IgD-negative memory B cell (primary cell): ENCODE results near the gene NIPAL3. TPM values are rescaled to one million over a fixed set of nuclear protein-coding genes. Genes with fewer than 3 reads are reported as not detected.
A peak's percentile ranks its signal among the peaks of the same experiment; 100 is the strongest.

Experiments used
- H3K27ac Mint-ChIP-seq, 3 donors: one replicate each; pipeline ENCODE4 v1.8.0; 2020 to 2022; ENCODE audit warnings: mild to moderate bottlenecking in 3 of 3, mixed read lengths in 3 of 3, moderate library complexity in 1 of 3
- H3K27me3 Mint-ChIP-seq: one replicate; pipeline ENCODE4 v1.8.0; 2021; ENCODE audit warnings: mixed read lengths
- H3K36me3 Mint-ChIP-seq: one replicate; pipeline ENCODE4 v1.8.0; 2020; ENCODE audit warnings: mild to moderate bottlenecking, mixed read lengths
- H3K4me1 Mint-ChIP-seq, 3 donors: one replicate each; pipeline ENCODE4 v1.8.0; 2020 to 2022; ENCODE audit warnings: mixed read lengths in 3 of 3, mild to moderate bottlenecking in 1 of 3
- H3K4me3 Mint-ChIP-seq, 4 donors: one replicate each; pipeline ENCODE4 v1.8.0; 2020 to 2022; ENCODE audit warnings: mild to moderate bottlenecking in 4 of 4, mixed read lengths in 4 of 4, moderate library complexity in 3 of 4
- H3K9me3 Mint-ChIP-seq, 3 donors: one replicate each; pipeline ENCODE4 v1.8.0; 2020 to 2021; ENCODE audit warnings: mixed read lengths in 3 of 3, mild to moderate bottlenecking in 1 of 3
- polyA plus RNA-seq: library from polyadenylated mRNA; unstranded; fragments of 300-500 nt; fragmentation: Illumina TruSeq; gene quantifications from one replicate; pipeline ENCODE4 v1.2.3, GENCODE V29; 2021

The NIPAL3 gene
- polyA plus RNA-seq, 1 donor from 2014 or later, result 36.3 TPM

DNA sequence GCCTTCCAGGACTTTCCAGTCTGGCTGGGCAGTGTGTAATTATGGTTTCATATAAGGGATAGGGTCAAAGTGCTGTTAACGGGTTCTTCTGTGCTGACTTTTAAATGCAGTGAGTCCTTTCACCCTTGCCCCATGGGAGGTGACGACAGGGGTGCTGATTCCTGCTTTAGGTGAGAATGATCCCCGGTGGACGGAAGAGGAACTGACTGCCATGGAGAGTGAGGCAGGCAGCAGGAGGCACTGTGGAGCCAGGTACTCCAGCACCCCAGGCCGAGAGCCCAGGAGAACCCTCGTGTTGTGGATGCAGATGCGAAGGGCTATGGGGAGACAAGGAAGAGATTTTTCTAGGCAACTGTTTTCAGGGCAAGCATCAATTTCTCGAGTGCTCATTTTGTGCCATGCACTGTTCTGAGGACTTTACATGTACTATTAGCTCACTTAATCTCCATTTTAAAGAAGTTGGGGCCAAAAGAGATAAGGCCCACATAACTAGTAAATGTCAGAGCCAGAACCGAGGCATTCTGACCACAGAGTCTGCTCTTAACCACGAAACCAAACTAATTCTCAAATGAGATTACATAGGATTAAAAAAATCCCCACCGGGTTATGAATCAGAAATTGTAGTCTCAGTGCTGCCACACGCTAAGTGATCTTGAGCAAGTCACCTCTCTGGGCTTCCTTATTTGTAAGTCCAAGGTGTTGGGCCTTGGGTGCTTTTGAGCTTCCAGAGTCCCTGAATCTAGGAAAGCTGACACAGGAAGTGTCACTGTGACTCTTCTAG lies 30.3 kb upstream of the NIPAL3 start:
- Mint-ChIP-seq H3K4me3 (peak overlapping the region in 2 of 4 donors; percentile 14 to 40), H3K9me3 (no peaks in the 10 kb centered on the region), H3K27ac (peak overlapping the region in 2 of 3 donors; percentile 19 to 68), H3K4me1 (peaks cover 22 to 33% (median 24%) of the 10 kb centered on the region in 3 donors), H3K27me3 (no peaks in the 10 kb centered on the region), H3K36me3 (peaks cover 9% of the 10 kb centered on the region)

DNA sequence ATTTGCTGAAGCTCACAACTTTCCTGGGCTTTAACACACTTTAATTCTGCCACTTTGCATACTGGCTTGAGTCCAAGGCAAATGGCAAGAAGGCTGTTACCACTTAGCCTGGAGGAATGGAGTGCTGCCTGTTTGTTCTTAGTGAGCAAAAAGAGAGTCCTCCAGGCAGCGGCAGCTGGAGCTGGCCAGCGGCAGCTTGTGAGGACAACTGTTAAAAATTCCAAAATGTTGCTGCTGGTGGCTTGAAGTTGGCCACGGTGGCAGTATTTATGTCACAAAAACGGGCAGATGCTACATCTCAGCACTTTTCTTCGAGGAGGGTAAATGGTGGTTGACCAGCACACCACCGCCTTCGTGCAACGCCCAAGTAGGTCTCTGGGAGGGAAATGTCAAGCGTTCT lies 29.4 kb upstream of the NIPAL3 start:
- no peak overlapping the region for H3K4me3 Mint-ChIP-seq
- peaks cover 8% of the 10 kb centered on the region for H3K36me3 Mint-ChIP-seq
- H3K27me3 Mint-ChIP-seq, result no peaks in the 10 kb centered on the region
- peak overlapping the region in 2 of 3 donors; percentile 19 to 68 for H3K27ac Mint-ChIP-seq
- no peaks in the 10 kb centered on the region for H3K9me3 Mint-ChIP-seq
- peaks cover 23 to 35% (median 24%) of the 10 kb centered on the region in 3 donors for H3K4me1 Mint-ChIP-seq

DNA sequence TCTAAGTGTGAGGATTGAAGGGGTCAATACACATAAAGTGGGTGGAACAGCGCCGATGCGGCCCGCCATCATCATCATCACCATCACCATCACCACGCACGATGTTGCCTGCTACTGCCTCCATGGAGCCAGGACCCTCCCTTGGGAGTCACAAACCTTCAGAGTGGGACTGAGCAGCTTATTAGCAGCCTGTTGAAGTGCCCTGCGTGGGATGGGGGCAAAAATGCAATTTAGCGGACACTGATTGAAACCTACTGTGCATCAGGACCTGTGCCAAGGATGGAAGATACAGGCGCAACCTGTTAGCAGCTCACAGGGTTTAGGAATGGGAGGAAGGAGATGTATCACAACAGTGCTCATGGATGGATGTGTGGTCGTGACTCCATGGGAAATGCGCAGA lies 28.7 kb upstream of the NIPAL3 start:
- H3K27me3 Mint-ChIP-seq, result no peaks in the 10 kb centered on the region
- H3K4me1 Mint-ChIP-seq, result peaks cover 30 to 42% (median 30%) of the 10 kb centered on the region in 3 donors
- H3K27ac Mint-ChIP-seq, result no peak overlapping the region
- H3K9me3 Mint-ChIP-seq, result no peaks in the 10 kb centered on the region
- H3K36me3 Mint-ChIP-seq, result peaks cover 4% of the 10 kb centered on the region
- H3K4me3 Mint-ChIP-seq, result peak overlapping the region in 1 of 4 donors; percentile 49

DNA sequence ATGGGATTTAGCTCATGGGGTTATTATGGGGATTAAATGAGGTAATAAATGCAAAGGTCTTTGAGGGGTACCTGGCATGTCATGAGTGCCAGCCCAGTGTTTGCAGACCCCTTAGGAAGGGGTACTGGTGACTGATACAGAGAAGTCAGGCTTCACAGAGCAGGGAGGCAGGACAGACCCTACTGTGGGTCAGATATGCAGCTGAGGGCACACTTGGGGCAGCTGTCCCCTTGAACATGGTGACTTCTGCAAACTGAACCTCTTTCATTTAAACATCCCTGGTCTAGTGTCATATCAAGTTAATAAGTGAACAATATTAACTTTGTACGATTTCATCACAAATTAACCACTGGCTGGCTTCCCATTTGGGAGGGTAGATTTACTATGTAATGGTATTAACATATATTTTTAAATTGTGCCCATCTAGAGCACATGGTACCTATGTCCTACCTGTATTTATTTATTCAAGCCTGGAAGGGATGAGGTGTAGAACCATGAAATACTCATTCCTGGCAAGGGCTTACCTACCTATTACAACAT lies 27.9 kb upstream of the NIPAL3 start:
- H3K36me3 Mint-ChIP-seq, result peaks cover 4% of the 10 kb centered on the region
- H3K4me1 Mint-ChIP-seq, result peaks cover 37 to 49% (median 37%) of the 10 kb centered on the region in 3 donors
- no peaks in the 10 kb centered on the region for H3K27me3 Mint-ChIP-seq
- H3K4me3 Mint-ChIP-seq, result no peak overlapping the region
- no peaks in the 10 kb centered on the region for H3K9me3 Mint-ChIP-seq
- no peak overlapping the region for H3K27ac Mint-ChIP-seq

DNA sequence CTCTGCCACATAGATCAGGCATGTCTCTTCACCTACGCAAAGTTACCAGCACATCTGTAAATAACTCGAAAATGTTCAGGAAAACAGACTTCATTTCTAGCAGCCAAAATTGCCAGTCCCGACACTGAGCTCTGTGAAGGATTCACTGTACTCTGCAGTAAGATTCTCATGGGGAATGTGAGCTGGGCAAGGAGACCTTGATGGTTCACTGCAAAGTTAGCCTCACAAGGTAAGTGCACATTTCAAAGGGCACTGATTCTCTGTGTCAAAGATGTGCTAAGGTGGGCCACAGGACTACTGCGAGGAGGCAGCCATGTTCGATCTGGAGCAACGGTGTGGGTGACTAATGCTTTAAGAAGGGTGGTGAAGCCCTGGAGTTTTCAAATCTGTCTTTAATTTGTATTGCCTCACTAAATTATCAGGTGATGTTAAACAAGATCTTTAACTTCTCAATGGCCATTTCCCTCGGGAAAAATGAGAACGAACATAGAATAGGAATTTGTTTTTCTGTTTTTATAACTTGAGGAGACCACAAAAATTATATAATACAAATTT lies 27.2 kb upstream of the NIPAL3 start:
- Mint-ChIP-seq H3K27me3 (no peaks in the 10 kb centered on the region), H3K27ac (no peak overlapping the region), H3K9me3 (no peaks in the 10 kb centered on the region), H3K36me3 (peaks cover 2% of the 10 kb centered on the region), H3K4me1 (peaks cover 44 to 56% (median 45%) of the 10 kb centered on the region in 3 donors), H3K4me3 (no peak overlapping the region)

DNA sequence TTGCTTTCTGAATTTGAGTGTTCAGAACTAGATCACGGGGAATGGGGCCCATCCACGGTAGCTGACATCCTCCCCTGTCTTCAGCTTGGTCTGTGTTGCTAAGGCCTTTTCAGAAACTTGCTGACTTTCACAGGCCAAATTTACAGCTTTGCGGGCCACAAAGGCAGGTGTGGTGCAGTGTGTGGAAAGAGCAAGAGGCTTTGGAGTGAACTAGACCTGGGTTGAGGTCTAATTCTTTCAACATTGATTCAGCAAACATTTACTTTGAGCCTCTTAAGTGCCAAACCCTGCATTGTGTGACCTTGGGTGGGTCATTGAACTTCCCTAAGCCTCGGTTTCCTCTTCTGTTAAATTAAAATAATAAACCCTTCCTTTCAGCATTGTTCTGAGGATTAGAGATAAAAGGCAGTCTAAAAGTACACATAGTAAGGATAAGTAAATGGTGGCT lies 26.3 kb upstream of the NIPAL3 start:
- Mint-ChIP-seq H3K4me1 (peaks cover 46 to 55% (median 49%) of the 10 kb centered on the region in 3 donors), H3K4me3 (no peak overlapping the region), H3K9me3 (no peaks in the 10 kb centered on the region), H3K27me3 (no peaks in the 10 kb centered on the region), H3K27ac (no peak overlapping the region), H3K36me3 (peaks cover 2% of the 10 kb centered on the region)

DNA sequence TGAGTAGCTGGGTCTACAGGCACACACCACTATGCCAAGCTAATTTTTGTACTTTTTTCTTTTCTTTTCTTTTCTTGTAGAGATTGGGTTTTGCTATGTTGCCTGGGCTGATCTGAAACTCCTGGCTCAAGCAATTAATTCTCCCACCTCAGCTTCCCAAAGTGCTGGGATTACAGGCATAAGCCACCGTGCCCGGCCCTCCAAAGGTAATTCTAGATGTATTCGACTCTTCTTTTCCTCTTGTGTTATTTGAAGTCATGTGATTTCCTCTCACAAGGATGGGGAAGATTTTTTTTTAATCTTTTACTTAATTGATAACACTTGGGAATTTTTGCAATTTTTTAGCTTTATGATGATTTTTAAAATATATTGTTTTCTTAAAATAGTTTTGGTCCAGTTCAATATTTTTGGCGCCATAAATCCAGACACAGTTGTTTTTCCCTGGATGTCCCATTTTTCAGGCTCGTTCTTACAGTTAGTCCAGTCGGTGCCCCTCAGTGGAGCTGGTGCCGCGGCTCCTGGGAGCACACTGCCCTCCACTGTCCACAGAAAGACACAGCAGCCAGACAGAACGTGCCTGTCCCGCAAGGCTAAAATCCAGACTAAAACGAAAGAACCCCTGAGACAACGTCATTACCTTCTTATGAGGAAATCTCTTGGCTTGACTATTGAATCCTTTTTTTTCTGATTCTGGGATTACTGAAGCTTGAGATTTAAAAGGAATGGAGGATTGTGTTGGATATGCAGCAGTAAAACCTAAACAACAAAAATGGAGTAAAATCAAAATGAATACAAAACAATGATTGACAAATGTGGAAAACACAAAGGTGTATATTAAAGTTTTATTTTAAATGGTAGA lies 24.4 kb upstream of the NIPAL3 start:
- H3K4me3 Mint-ChIP-seq, result peak overlapping the region; percentile 52 to 92 (median 79)
- H3K27me3 Mint-ChIP-seq, result no peaks in the 10 kb centered on the region
- peak overlapping the region; percentile 87 to 96 (median 96) for H3K27ac Mint-ChIP-seq
- H3K9me3 Mint-ChIP-seq, result no peaks in the 10 kb centered on the region
- H3K36me3 Mint-ChIP-seq, result peaks cover 2% of the 10 kb centered on the region
- peaks cover 38 to 41% (median 39%) of the 10 kb centered on the region in 3 donors for H3K4me1 Mint-ChIP-seq

DNA sequence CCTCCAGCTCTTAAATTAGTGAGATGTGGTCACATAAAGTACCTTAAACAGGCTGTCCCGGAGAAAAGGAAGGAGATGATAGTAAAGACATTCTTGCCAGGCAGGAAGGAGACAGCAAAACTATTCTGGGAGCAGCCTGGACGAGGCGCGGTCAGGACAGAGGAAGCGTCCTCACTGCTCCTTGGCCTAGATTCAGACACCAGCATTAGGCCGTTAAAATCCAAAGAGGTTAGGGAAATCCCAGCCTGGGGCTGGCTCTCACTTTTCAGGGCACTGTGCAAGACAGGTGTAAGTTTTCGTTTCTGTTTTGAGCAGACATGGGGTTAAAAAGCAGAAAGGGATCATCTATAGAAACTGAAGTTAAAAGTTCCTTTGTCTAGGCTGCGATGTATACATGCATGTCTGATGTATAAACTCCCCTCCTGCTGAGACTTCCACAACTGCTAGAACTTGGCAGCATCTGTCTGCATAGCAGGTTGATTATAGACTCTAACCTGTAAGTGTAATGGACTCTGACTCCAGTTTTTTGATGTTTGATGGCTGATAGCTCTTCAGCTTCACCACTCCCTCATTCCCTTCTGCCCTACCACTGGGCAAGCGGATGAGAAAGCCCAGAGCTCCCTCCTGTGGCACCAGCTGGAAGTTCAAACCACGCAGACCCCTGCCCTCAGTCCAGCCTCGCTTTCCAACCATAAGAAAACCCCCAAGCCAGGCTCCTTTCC lies 23.6 kb upstream of the NIPAL3 start:
- H3K4me1 Mint-ChIP-seq, result peaks cover 35 to 37% (median 37%) of the 10 kb centered on the region in 3 donors
- no peaks in the 10 kb centered on the region for H3K9me3 Mint-ChIP-seq
- no peaks in the 10 kb centered on the region for H3K27me3 Mint-ChIP-seq
- peak overlapping the region; percentile 87 to 96 (median 96) for H3K27ac Mint-ChIP-seq
- peak overlapping the region; percentile 52 to 92 (median 79) for H3K4me3 Mint-ChIP-seq
- H3K36me3 Mint-ChIP-seq, result peaks cover under 1% of the 10 kb centered on the region

DNA sequence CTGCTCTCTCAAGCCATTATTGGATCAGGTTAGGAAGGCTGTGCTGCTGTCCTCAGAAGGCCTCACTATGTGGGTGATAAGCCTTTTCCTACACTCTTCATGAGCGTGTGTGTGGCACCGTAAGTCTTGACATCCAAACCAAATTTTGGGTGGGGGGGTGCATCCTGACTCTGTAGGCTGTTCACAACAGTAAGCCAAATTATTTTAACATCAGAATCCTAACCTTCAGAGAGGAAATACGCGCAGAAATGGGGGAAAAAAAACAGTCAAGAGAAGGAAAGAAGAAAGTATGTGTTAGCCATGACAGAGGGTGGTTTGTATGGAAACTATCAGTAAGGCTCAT lies 23.0 kb upstream of the NIPAL3 start:
- Mint-ChIP-seq H3K4me3 (peak overlapping the region in 3 of 4 donors; percentile 52 to 92 (median 87)), H3K4me1 (peaks cover 35 to 37% (median 37%) of the 10 kb centered on the region in 3 donors), H3K27me3 (no peaks in the 10 kb centered on the region), H3K9me3 (no peaks in the 10 kb centered on the region), H3K27ac (peak overlapping the region; percentile 87 to 96 (median 96)), H3K36me3 (no peaks in the 10 kb centered on the region)

DNA sequence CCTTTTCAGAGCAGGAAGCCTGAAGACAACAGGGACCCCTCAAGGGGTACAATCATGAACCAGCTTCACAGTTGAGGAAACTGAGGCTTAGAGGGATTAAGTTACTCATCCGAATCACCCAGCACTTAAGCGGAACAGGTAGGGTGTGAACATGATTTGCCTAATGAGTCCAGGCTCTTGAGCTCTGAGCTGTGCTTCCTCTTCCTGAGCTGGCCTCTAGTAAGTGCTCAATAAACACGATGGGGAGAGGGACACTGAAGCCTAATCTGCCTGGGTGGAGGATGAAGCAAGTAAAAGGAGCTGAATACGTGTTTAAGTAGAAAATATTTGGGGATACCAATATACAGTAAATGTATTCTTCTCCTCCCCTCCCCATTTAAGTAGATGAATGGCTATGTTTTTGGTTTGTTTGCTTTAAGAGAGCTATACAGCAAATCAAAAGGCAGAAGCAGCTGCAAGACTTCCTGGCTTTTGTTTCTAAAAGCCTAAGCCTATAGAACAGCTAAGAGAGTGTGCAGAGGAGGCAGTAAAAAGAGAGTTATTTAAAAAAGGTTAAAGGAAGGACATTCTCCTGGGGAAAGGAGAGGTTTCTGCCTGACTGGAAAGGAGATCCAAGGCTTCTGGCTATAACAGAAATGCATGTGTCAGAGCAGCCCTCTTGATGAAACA lies 22.5 kb upstream of the NIPAL3 start:
- peak overlapping the region; percentile 87 to 96 (median 96) for H3K27ac Mint-ChIP-seq
- H3K4me1 Mint-ChIP-seq, result peaks cover 35 to 37% (median 37%) of the 10 kb centered on the region in 3 donors
- H3K9me3 Mint-ChIP-seq, result no peaks in the 10 kb centered on the region
- H3K27me3 Mint-ChIP-seq, result no peaks in the 10 kb centered on the region
- peak overlapping the region in 3 of 4 donors; percentile 52 to 92 (median 87) for H3K4me3 Mint-ChIP-seq
- H3K36me3 Mint-ChIP-seq, result no peaks in the 10 kb centered on the region

DNA sequence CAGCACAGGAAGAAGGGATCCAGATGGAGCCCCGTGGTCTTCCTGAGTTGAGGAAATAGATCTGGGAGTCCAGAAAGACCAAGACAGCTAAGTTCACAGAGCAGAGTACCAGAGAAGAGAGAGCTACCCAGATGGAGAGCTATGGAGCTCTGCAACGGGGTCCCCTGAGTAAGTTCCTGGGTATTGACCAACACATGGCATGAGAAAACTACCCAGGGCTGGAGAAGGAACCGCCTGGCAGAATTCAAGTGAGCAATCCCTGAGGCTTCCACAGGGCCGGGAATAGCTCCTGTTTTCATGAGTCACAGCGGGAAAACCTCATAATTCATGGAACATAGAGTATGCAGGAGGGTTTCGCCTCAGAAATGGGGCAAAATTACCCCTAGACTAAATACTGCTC lies 21.7 kb upstream of the NIPAL3 start:
- Mint-ChIP-seq H3K27me3 (no peaks in the 10 kb centered on the region), H3K9me3 (no peaks in the 10 kb centered on the region), H3K4me3 (no peak overlapping the region), H3K4me1 (peaks cover 35 to 37% (median 37%) of the 10 kb centered on the region in 3 donors), H3K36me3 (no peaks in the 10 kb centered on the region), H3K27ac (peak overlapping the region in 2 of 3 donors; percentile 87 to 96)

DNA sequence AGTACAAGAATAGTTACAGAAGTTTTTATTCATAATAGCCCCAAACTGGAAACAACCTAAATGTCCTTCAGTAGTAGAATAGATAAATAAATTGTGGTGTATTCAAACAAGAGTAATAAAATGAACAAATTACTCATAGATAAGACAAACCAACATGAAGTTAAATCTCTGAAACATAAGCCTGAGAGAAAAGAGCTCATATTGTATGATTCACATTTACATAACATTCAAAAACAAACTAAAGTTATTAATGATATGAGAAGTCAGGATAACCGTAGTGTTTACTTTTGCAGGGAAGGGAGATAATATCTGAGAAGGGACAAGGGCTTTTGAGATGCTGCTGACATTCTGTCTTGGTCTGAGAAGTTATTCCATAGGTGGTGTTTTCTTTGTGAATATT lies 15.5 kb upstream of the NIPAL3 start:
- Mint-ChIP-seq H3K4me1 (no peaks in the 10 kb centered on the region), H3K27me3 (no peaks in the 10 kb centered on the region), H3K9me3 (no peaks in the 10 kb centered on the region), H3K4me3 (no peak overlapping the region), H3K36me3 (peaks cover 5% of the 10 kb centered on the region), H3K27ac (no peak overlapping the region)

DNA sequence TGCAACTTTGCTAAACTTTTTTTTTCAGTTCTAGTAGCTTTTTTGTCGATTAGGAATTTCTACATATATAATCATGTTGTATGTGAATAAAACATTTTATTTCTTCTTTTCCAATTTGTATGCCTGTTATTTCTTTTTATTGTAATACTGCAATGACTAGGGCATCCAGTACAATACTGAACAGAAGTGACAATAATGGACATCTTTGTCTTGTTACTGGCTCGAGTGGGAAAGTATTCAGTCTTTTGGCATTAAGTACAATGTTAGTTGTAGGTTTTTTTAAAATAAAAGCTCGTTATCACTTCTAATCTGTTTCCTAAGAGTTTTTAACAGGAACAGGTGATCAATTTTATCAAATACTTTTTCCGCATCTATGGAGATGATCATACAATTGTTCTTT lies 11.8 kb upstream of the NIPAL3 start:
- no peaks in the 10 kb centered on the region for H3K27me3 Mint-ChIP-seq

DNA sequence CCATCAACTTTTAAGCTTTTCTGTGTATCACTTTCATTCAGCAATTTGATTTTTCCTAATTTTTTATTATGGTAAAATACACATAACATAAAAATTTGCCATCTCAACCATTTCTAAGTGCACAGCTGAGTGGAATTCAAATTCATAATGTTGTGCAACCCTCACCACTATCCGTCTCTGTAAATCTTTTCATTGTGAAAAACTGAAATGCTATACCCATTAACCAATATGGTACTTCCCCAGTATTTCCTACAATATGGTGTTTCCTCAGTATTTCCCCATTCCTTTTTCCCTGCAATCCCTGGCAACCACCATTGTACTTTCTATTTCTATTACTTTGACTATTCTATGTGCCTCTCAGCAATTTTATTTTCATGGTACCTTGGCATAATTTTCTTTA lies 8.8 kb upstream of the NIPAL3 start:
- H3K4me1 Mint-ChIP-seq, result peaks cover 0 to under 1% (median 0%) of the 10 kb centered on the region in 3 donors
- H3K27ac Mint-ChIP-seq, result no peak overlapping the region
- H3K9me3 Mint-ChIP-seq, result peaks cover 0 to 5% (median 0%) of the 10 kb centered on the region in 3 donors
- H3K27me3 Mint-ChIP-seq, result no peaks in the 10 kb centered on the region
- peaks cover 2% of the 10 kb centered on the region for H3K36me3 Mint-ChIP-seq
- no peak overlapping the region for H3K4me3 Mint-ChIP-seq

More for the DNA sequence above, 11.8 kb upstream of the NIPAL3 start:
- H3K9me3 Mint-ChIP-seq, result peaks cover 0 to 5% (median 0%) of the 10 kb centered on the region in 3 donors
- H3K4me1 Mint-ChIP-seq, result no peaks in the 10 kb centered on the region
- no peak overlapping the region for H3K27ac Mint-ChIP-seq
- H3K36me3 Mint-ChIP-seq, result peaks cover 5% of the 10 kb centered on the region
- no peak overlapping the region for H3K4me3 Mint-ChIP-seq
